ENCODE results near the gene CMPK1.

The CMPK1 gene

GRCh38 chr1:47423872-47424271, 90.3 kb downstream of the CMPK1 start:
- H3K4me3 ChIP-seq (ENCODE audit: severe bottlenecking), result no peak overlapping the region
- H3K36me3 ChIP-seq (ENCODE audit: low read depth), result no peaks in the 10 kb centered on the region
- no peaks in the 10 kb centered on the region for H3K9me3 ChIP-seq (ENCODE audit: severe bottlenecking)
- H3K27ac ChIP-seq (ENCODE audit: poor library complexity, severe bottlenecking), result no peak overlapping the region
- no peak for ATAC-seq (ENCODE audit: low read depth)
- no peaks in the 10 kb centered on the region for H3K27me3 ChIP-seq (ENCODE audit: insufficient read depth, poor library complexity, severe bottlenecking)
- TF ChIP-seq CTCF (IDR thresholded peaks at IDR 0.05; ENCODE audit: poor library complexity, severe bottlenecking), result no peak
- no peak for DNase-seq (ENCODE audit: low spot score)
- H3K4me1 ChIP-seq (ENCODE audit: insufficient read depth, poor library complexity, severe bottlenecking), result no peaks in the 10 kb centered on the region

GRCh38 chr1:47424336-47424982, 90.9 kb downstream of the CMPK1 start:
- peak; percentile 88 for TF ChIP-seq CTCF (IDR thresholded peaks at IDR 0.05; ENCODE audit: poor library complexity, severe bottlenecking)
- Histone ChIP-seq H3K4me3 (ENCODE audit: severe bottlenecking) (no peak overlapping the region), H3K27me3 (ENCODE audit: insufficient read depth, poor library complexity, severe bottlenecking) (no peaks in the 10 kb centered on the region), H3K4me1 (ENCODE audit: insufficient read depth, poor library complexity, severe bottlenecking) (no peaks in the 10 kb centered on the region), H3K9me3 (ENCODE audit: severe bottlenecking) (no peaks in the 10 kb centered on the region), H3K27ac (ENCODE audit: poor library complexity, severe bottlenecking) (no peak overlapping the region), H3K36me3 (ENCODE audit: low read depth) (no peaks in the 10 kb centered on the region)
- DNase-seq (ENCODE audit: low spot score) (no peak), ATAC-seq (ENCODE audit: low read depth) (peak; percentile 72)

Data from RWPE2 (cell line).